GM18861 (cell line): ENCODE measurements around the gene HPRT1.

Source experiments
- ATAC-seq: cut with Tn5 transposase; IDR thresholded peaks from one replicate; pipeline ENCODE4 v1.9.1; 2021; ENCODE audit not compliant: unreplicated experiment

Gene HPRT1

GRCh38 chrX:134541906-134542305, 81.9 kb downstream of the HPRT1 start:
- ATAC-seq = no peak

GRCh38 chrX:134542485-134542884, 82.5 kb downstream of the HPRT1 start:
- peak; percentile 62 for ATAC-seq

- ATAC-seq = no peak
Observed at GRCh38 chrX:134543288-134543687, 83.3 kb downstream of the HPRT1 start.

GRCh38 chrX:134544135-134544512, 84.2 kb downstream of the HPRT1 start:
- ATAC-seq = no peak

GRCh38 chrX:134544513-134545151, 84.7 kb downstream of the HPRT1 start:
- ATAC-seq = no peak

GRCh38 chrX:134545510-134545909, 85.5 kb downstream of the HPRT1 start:
- no peak for ATAC-seq

- ATAC-seq = no peak
Observed at GRCh38 chrX:134546187-134546586, 86.2 kb downstream of the HPRT1 start.

- ATAC-seq = no peak
Observed at GRCh38 chrX:134547047-134547679, 87.2 kb downstream of the HPRT1 start.

GRCh38 chrX:134548257-134549201, 88.6 kb downstream of the HPRT1 start:
- no peak for ATAC-seq
